ENCODE data around the gene MTCH1.
A peak's percentile ranks its signal among the peaks of the same experiment; 100 is the strongest.

DNA sequence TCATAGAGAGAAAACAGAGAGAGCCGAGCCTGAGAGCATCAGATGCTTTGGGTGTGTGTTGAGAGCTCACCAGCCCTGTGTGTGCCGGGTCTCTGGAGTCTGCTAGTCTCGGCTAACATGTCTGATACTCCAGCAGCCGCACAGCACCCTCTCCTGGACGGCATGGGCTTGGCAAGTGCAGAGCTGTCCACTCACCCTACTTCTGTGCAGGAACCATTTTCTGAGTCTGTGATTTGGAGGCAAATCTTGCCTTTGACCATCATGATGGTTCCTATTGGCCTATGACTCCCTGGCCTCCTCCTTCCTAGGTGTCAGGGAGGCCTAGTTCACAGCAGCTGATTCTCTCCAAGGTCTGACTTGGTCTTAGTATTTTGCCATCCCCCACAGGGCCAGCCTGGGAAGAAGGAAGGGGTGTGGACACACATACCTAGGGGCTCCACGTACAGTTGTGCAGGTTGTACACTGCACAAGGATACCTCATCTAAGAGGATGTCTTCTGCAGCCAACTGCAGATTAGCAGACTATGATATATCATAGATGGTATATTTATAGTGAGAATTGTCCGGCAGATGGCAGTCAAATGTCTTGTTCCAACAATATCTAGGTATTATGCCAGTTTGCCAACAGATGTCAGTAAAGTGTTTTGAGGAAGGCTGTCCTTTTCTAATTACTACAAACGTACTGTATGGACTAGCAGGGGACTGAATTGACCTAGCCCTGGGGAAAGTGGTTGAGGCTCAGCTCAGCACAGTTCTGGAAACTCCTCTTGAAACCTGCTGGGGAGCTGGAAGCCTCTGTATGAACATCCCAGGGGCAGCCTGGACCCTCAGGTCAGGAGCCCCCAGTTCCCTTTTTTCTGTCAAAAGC, 32.4 kb upstream of the MTCH1 start:
- TF ChIP-seq, protein P1, sequence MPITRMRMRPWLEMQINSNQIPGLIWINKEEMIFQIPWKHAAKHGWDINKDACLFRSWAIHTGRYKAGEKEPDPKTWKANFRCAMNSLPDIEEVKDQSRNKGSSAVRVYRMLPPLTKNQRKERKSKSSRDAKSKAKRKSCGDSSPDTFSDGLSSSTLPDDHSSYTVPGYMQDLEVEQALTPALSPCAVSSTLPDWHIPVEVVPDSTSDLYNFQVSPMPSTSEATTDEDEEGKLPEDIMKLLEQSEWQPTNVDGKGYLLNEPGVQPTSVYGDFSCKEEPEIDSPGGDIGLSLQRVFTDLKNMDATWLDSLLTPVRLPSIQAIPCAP (CRISPR knock-in tag; IDR thresholded peaks at IDR 0.05): no peak
- no peak for TF ChIP-seq ATF1 (CRISPR knock-in tag; IDR thresholded peaks at IDR 0.05)
- TF ChIP-seq, protein P2, sequence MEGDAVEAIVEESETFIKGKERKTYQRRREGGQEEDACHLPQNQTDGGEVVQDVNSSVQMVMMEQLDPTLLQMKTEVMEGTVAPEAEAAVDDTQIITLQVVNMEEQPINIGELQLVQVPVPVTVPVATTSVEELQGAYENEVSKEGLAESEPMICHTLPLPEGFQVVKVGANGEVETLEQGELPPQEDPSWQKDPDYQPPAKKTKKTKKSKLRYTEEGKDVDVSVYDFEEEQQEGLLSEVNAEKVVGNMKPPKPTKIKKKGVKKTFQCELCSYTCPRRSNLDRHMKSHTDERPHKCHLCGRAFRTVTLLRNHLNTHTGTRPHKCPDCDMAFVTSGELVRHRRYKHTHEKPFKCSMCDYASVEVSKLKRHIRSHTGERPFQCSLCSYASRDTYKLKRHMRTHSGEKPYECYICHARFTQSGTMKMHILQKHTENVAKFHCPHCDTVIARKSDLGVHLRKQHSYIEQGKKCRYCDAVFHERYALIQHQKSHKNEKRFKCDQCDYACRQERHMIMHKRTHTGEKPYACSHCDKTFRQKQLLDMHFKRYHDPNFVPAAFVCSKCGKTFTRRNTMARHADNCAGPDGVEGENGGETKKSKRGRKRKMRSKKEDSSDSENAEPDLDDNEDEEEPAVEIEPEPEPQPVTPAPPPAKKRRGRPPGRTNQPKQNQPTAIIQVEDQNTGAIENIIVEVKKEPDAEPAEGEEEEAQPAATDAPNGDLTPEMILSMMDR (IDR thresholded peaks at IDR 0.05): peak; percentile 78
- TF ChIP-seq ZBTB21 (CRISPR knock-in tag; IDR thresholded peaks at IDR 0.05; ENCODE audit: borderline replicate concordance): no peak
- TF ChIP-seq FOXP1 (CRISPR knock-in tag; IDR thresholded peaks at IDR 0.05; ENCODE audit: borderline replicate concordance): no peak
